ENCODE results near the gene XPC. TPM values are rescaled to one million over a fixed set of nuclear protein-coding genes. Genes with fewer than 3 reads are reported as not detected.

XPC gene
- total RNA-seq, 2 donors from 2014 or later, result 33.0 to 40.0 TPM

DNA sequence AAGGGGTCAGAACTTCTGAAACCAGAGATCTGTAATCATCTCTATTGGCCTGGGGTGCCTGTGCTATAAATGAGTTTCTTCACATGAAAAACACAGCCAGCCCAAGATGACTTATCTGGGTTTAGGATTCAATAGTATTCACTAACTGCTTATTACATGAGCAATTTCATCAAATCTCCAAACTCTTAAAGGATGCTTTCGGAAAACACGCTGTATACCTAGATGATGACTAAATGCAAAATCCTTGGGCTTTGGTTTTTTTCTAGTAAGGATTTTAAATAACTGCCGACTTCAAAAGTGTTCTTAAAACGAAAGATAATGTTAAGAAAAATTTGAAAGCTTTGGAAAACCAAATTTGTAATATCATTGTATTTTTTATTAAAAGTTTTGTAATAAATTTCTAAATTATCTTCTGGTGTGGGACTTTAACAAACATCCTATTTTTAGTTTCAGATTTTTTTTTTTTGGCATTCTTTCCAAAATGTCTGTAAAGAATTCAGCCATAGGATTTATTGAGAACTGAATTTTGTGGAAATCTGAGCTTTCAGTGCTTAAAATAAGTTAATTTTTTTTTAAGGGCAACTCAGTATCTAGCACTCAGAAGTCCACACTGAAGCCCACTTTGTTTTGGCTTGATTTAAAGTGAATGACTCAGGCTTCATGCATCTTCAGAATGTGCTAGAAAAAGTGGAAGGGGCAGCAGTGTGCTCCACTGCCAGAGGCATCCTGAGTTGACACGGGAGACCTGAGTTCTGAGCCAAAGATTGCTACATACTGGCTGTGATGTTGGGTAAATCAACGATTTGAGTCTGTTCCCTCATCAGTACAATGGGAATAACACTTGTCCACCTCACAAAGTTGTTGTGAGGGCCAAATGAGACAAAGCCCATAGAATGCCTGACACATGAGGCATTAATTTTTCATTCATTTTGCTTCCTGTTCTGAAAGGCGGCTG lies 34.9 kb downstream of the XPC start:
- Mint-ChIP-seq H3K27ac (peak overlapping the region; percentile 95), H3K36me3 (ENCODE audit: low read depth) (peaks cover 51% of the 10 kb centered on the region), H3K4me1 (peaks cover 17% of the 10 kb centered on the region), H3K4me3 (no peak overlapping the region), H3K9me3 (no peaks in the 10 kb centered on the region), H3K27me3 (ENCODE audit: insufficient read depth) (no peaks in the 10 kb centered on the region)
- no peak overlapping the region for H3K4me3 ChIP-seq (ENCODE audit: low read length)
- DNase-seq, result peak; percentile 68
- H3K36me3 ChIP-seq (ENCODE audit: control insufficient read depth, insufficient read depth, low read length), result peaks cover 69% of the 10 kb centered on the region
- H3K9ac ChIP-seq (ENCODE audit: extremely low read depth, low read length, poor library complexity, severe bottlenecking), result peak overlapping the region; percentile 42
- peaks cover 10% of the 10 kb centered on the region for H3K4me1 ChIP-seq (ENCODE audit: control insufficient read depth, insufficient read depth, low read length)
- H3K27ac ChIP-seq (ENCODE audit: low read depth, low read length), result peak overlapping the region; percentile 85
- no peaks in the 10 kb centered on the region for H3K9me3 ChIP-seq (ENCODE audit: control insufficient read depth, low read length)
- TF ChIP-seq, protein P1, sequence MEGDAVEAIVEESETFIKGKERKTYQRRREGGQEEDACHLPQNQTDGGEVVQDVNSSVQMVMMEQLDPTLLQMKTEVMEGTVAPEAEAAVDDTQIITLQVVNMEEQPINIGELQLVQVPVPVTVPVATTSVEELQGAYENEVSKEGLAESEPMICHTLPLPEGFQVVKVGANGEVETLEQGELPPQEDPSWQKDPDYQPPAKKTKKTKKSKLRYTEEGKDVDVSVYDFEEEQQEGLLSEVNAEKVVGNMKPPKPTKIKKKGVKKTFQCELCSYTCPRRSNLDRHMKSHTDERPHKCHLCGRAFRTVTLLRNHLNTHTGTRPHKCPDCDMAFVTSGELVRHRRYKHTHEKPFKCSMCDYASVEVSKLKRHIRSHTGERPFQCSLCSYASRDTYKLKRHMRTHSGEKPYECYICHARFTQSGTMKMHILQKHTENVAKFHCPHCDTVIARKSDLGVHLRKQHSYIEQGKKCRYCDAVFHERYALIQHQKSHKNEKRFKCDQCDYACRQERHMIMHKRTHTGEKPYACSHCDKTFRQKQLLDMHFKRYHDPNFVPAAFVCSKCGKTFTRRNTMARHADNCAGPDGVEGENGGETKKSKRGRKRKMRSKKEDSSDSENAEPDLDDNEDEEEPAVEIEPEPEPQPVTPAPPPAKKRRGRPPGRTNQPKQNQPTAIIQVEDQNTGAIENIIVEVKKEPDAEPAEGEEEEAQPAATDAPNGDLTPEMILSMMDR (conservative IDR thresholded peaks at IDR 0.05), result no peak
- WGBS, 2 experiments (ENCODE audit: insufficient coverage in 1 of 2, insufficient read length in 1 of 2), result 82 to 84% methylated on average over 4 to 7 of the region's 7 CpGs
- H3K27me3 ChIP-seq (ENCODE audit: control insufficient read depth, insufficient read depth, low read length, poor library complexity, severe bottlenecking), result no peaks in the 10 kb centered on the region

DNA sequence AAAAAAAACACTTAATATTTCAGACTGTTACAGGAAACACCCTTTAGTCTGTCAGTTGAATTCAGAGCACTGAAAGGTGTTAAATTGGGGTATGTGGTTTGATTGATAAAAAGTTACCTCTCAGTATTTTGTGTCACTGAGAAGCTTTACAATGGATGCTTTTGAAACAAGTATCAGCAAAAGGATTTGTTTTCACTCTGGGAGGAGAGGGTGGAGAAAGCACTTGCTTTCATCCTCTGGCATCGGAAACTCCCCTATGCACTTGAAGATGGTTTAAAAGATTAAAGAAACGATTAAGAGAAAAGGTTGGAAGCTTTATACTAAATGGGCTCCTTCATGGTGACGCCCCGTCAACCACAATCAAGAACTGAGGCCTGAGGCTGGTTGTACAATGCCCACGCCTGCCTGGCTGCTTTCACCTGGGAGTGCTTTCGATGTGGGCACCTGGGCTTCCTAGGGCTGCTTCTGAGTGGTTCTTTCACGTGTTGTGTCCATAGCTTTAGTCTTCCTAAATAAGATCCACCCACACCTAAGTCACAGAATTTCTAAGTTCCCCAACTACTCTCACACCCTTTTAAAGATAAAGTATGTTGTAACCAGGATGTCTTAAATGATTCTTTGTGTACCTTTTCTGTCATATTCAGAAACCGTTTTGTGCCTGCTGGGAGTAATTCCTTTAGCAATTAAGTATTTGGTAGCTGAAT lies 35.7 kb downstream of the XPC start:
- Mint-ChIP-seq H3K27ac (peak overlapping the region; percentile 58), H3K9me3 (no peaks in the 10 kb centered on the region), H3K27me3 (ENCODE audit: insufficient read depth) (no peaks in the 10 kb centered on the region), H3K4me1 (peaks cover 13% of the 10 kb centered on the region), H3K4me3 (no peak overlapping the region), H3K36me3 (ENCODE audit: low read depth) (peaks cover 53% of the 10 kb centered on the region)
- TF ChIP-seq, protein P1 (conservative IDR thresholded peaks at IDR 0.05), result no peak
- H3K4me3 ChIP-seq (ENCODE audit: low read length), result no peak overlapping the region
- DNase-seq, result peak; percentile 42
- H3K27me3 ChIP-seq (ENCODE audit: control insufficient read depth, insufficient read depth, low read length, poor library complexity, severe bottlenecking), result no peaks in the 10 kb centered on the region
- no peak overlapping the region for H3K9ac ChIP-seq (ENCODE audit: extremely low read depth, low read length, poor library complexity, severe bottlenecking)
- 89 to 90% methylated on average over 7 to 8 of the region's 8 CpGs for WGBS, 2 experiments (ENCODE audit: insufficient coverage in 1 of 2, insufficient read length in 1 of 2)
- H3K27ac ChIP-seq (ENCODE audit: low read depth, low read length), result peak overlapping the region; percentile 36
- H3K36me3 ChIP-seq (ENCODE audit: control insufficient read depth, insufficient read depth, low read length), result peaks cover 69% of the 10 kb centered on the region
- H3K4me1 ChIP-seq (ENCODE audit: control insufficient read depth, insufficient read depth, low read length), result peaks cover 10% of the 10 kb centered on the region
- no peaks in the 10 kb centered on the region for H3K9me3 ChIP-seq (ENCODE audit: control insufficient read depth, low read length)

DNA sequence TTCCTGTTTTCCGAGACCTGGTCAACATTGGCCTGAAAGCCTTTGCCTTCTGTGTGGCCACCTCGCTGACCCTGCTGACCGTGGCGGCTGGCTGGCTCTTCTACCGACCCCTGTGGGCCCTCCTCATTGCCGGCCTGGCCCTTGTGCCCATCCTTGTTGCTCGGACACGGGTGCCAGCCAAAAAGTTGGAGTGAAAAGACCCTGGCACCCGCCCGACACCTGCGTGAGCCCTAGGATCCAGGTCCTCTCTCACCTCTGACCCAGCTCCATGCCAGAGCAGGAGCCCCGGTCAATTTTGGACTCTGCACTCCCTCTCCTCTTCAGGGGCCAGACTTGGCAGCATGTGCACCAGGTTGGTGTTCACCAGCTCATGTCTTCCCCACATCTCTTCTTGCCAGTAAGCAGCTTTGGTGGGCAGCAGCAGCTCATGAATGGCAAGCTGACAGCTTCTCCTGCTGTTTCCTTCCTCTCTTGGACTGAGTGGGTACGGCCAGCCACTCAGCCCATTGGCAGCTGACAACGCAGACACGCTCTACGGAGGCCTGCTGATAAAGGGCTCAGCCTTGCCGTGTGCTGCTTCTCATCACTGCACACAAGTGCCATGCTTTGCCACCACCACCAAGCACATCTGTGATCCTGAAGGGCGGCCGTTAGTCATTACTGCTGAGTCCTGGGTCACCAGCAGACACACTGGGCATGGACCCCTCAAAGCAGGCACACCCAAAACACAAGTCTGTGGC lies 36.6 kb downstream of the XPC start:
- no peaks in the 10 kb centered on the region for H3K27me3 ChIP-seq (ENCODE audit: control insufficient read depth, insufficient read depth, low read length, poor library complexity, severe bottlenecking)
- DNase-seq, result no peak
- Mint-ChIP-seq H3K4me3 (no peak overlapping the region), H3K36me3 (ENCODE audit: low read depth) (peaks cover 45% of the 10 kb centered on the region), H3K27me3 (ENCODE audit: insufficient read depth) (no peaks in the 10 kb centered on the region), H3K4me1 (peaks cover 13% of the 10 kb centered on the region), H3K27ac (no peak overlapping the region), H3K9me3 (no peaks in the 10 kb centered on the region)
- H3K36me3 ChIP-seq (ENCODE audit: control insufficient read depth, insufficient read depth, low read length), result peaks cover 68% of the 10 kb centered on the region
- 90 to 94% methylated on average over 14 to 19 of the region's 19 CpGs for WGBS, 2 experiments (ENCODE audit: insufficient coverage in 1 of 2, insufficient read length in 1 of 2)
- TF ChIP-seq, protein P1 (conservative IDR thresholded peaks at IDR 0.05), result no peak
- no peak overlapping the region for H3K4me3 ChIP-seq (ENCODE audit: low read length)
- H3K27ac ChIP-seq (ENCODE audit: low read depth, low read length), result no peak overlapping the region
- H3K9ac ChIP-seq (ENCODE audit: extremely low read depth, low read length, poor library complexity, severe bottlenecking), result no peak overlapping the region
- peaks cover 10% of the 10 kb centered on the region for H3K4me1 ChIP-seq (ENCODE audit: control insufficient read depth, insufficient read depth, low read length)
- H3K9me3 ChIP-seq (ENCODE audit: control insufficient read depth, low read length), result no peaks in the 10 kb centered on the region

Data from endodermal cell (in vitro differentiated cells).